HG03457 (cell line): ENCODE data around the gene REXO1.

ENCODE experiments used
- ATAC-seq: cut with Tn5 transposase; IDR thresholded peaks from one replicate; pipeline ENCODE4 v1.9.1; 2021; ENCODE audit warnings: moderate number of reproducible peaks; ENCODE audit not compliant: unreplicated experiment

The REXO1 gene

GRCh38 chr19:1875646-1876495, 27.6 kb upstream of the REXO1 start:
- ATAC-seq = peak; percentile 59

DNA sequence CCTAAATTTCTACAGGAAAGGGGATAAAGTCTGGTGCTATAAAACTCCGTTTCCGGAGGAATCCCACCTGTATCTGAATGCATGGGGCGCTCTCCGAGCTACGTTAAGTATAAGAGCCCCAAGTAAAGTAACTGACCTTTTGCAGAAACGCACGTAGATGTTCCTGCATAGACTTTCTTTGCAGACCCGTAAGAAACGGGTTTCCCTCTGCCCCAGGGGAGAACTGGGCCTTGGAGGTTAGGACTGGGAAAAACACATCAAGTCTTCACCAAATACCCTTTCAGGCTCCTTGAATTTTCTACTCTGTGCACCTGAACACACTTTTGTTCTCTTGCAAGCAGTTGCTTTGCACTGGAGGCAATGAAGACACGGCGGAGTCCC, 27.0 kb upstream of the REXO1 start:
- ATAC-seq = peak; percentile 3

- no peak for ATAC-seq
Observed at GRCh38 chr19:1874554-1875185, 26.4 kb upstream of the REXO1 start.

DNA sequence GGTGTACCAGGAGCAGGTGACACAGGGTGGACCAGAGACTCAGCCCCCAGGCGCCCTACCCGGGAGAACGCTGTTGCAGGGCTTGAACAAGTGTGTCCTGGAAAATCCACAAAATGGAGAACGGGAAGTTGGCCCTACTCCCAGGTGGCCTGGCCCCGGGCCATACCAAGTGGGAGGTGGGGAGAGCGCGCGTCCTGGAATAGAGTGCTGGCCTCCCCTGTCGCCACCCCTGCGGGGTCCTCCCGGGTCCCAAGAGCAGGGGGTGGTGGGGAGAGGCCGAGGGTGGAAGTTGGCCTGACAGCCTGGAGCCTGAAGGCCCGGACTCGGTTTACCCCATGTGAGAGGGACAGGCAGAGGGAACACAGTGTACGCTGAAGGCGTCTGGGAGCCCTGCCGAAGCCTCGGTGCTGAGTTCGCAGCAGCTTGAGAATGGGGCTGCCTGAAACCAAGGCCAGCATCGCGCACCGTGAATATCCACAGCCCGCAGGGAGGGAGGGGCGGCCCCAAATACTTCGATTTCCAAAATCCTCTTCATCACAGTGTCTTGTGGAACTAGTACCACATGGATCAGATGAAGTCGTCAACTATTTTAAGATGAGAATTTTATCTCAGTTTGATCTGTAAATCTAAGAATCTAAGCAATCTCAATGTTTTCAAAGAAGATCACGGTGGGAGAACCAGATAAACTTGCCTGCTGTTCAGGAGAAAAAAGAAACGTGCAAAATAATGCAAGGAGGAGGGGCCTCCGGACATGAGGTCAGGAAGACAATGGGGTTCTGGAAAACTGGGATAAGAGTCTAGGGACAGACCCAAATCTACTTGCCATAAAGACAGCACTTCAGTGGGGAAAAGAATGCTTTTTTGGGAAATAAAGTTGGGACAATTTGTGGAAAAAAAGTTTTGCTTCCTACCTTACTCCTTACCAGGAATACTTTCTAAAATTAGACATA, 25.5 kb upstream of the REXO1 start:
- no peak for ATAC-seq

DNA sequence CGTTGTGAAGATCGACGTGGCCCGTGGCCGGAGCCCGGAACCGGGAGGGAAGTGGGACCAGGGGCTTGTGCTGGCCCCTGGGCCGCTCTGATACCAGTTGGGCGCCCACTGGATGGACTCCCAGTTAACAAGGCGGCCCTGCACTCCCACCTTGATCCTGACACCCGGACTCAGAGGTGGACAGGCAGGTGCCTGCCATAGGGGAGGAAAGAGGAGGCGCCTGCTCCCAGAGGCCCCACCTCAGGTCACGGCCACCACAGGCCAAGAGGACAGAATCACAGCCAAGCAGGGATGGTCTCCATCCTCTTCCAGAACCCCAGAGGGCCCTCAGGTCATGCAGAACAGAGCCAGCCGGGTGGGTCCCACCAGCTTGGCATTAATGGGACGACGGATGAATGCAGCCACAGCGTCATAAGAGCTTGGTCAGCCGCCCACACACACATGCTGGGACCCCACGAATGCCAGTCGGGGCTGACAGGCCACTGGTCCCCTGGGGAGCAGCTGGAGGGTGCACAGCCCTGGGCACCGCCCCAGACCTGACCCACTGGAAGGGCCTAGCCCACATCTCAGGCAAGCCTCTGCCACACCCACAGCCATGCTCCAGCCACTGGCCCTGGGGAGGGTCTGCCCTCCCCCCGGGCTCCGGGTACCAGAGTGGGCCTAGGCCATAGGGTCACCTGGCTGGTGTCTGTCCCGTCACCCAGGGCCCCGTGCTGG, 24.7 kb upstream of the REXO1 start:
- no peak for ATAC-seq

DNA sequence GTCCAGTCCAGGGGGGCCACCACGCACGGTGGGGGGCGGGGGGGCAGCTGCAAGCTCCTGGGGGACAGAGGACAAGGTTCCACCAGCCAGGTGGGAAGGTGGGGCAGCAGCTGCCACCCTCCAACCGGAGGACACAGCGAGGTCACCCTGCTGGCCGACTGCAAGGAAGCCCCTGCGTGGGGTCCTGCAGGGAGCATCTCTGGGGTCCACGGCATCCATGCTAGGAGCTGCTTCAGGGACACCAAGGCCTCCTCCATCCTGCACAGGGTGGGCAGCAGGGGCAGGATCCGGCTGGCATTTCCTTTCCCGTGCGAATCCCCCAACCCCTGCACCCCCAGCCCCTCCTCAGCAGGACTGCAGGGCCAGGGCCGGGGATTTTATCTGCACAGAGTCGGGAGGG, 23.3 kb upstream of the REXO1 start:
- ATAC-seq = no peak

- no peak for ATAC-seq
Observed at GRCh38 chr19:1871140-1871597, 22.9 kb upstream of the REXO1 start.

DNA sequence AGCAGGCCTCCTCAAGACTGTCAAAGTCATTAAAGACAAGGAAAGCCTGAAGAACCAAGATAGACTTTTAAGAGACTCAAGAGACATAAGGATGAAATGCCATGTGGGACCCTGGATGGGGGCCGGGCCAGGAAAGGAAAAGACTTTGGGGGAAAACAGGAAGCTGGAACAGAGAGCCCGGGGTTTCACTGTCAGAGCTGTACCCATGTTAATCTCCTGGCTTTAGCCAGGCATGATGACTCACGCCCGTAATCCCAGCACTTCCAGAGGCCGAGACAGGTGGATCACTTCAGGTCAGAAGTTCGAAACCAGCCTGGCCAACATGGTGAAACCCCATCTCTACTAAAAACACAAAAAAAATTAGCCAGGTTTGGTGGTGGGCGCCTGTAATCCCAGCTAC, 20.7 kb upstream of the REXO1 start:
- no peak for ATAC-seq

DNA sequence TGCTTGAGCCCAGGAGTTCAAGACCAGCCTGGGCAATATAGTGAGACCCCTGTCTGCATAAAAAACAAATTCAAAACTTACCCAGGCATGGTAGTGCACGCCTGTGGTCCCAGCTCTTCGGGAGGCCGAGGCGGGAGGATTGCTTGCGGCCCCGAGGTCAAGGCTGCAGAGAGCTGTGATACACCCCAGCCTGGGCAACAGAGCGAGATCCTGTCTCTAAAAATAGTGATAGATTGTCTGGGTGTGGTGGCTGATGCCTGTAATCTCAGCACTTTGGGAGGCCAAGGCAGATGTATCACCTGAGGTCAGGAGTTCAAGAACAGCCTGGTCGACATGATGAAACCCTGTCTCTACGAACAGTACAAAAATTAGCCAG, 19.1 kb upstream of the REXO1 start:
- no peak for ATAC-seq

GRCh38 chr19:1866693-1867348, 18.5 kb upstream of the REXO1 start:
- ATAC-seq = no peak

GRCh38 chr19:1865172-1866010, 17.1 kb upstream of the REXO1 start:
- ATAC-seq = no peak

DNA sequence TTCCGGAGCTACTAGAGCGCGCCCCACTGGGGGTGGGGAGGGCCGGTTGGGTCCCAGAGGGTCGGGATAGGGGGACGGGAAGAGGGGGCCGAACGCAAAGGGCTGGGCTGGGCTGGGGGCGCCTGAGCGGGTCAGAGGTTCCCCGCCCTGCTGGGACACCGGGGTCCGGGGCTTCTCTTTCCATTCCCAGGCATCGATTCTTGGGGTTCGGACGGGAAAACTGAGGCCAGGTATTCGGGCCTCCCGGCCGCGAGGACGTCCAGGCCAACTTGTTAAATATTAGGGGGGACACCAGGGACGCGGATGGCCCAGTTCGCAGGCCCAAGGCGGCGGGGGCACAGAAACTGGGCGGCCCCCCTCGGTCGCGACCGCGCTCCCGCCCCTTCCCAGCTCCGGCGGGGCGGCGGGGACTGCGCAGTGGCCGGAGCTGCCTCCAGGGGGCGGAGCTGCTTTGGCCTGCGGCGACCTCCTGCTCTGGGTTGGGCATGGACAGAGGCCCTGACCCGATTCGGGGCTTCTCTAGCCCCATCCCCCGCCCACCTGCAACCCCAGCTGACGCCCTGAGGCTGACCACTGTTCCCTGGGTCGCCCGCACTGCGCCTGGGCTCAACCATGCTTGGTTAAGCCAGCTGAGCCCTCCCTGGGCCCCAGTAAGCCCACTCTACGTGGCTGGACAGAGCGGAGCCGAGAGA, 16.3 kb upstream of the REXO1 start:
- peak; percentile 27 for ATAC-seq

DNA sequence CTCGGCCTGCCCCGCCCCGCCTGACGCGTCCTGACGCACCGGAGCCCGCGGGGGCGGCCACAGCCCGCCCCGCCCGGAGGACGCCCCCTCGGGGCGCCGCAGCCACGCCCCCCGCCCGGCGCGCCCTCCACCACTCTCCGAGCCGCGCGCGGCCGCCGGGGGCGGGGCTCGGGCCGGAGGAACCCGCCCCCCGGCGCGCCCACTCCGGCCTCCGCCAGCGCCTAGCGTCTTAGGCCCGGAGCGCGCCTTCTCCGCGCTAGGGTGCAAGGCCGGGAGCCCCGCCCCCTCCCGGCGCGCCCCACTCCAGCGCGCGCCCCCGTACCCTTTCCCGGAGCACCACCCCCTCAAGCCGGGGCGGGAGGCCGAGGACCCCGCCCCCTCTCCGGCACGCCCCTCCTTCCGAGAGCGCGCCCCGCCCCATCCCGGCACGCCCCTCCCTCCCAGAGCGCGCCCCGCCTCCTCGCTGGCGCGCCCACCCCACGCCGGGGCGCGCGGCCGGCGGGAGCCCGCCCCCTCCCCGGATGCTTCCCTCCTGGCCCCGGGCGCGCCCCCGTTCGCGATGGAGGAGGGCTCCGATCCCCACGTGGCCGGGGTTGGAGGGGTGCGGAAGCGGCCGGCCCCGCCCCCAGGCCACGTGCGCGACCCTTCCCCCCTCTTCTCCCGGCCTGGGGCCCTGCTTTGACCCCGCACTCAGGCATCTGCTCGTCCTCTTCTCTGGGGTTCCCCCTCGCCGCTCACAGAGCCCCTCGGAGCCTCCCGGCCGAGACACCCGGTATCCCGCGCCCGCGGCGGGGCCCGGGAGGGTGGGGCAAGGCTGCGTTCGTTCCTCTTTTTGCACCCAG, 15.6 kb upstream of the REXO1 start:
- ATAC-seq = peak; percentile 42

- ATAC-seq = no peak
Observed at GRCh38 chr19:1863328-1863637, 15.0 kb upstream of the REXO1 start, which contains the start of gene KLF16. Gene KLF16 (minus strand): TSS chr19:1863579. CDS start chr19:1863497, 82 bp downstream.

- ATAC-seq = no peak
Observed at GRCh38 chr19:1862424-1863327, 14.4 kb upstream of the REXO1 start.

- no peak for ATAC-seq
Observed at GRCh38 chr19:1862068-1862423, 13.8 kb upstream of the REXO1 start.

GRCh38 chr19:1861599-1862031, 13.3 kb upstream of the REXO1 start:
- no peak for ATAC-seq
